Hematopoietic multipotent progenitor cell treated with erythropoietin and hydrocortisone succinate and interleukin-3 and kit ligand, for 6 days (in vitro differentiated cells): ENCODE measurements around the gene HLTF.
A peak's percentile ranks its signal among the peaks of the same experiment; 100 is the strongest.
"Not testable (repeated sequence)": the region's sequence is repeated elsewhere in the genome, so short reads cannot be mapped to it uniquely, and the experiment has no call there.

Experiments used
- DNase-seq: peaks from one replicate; pipeline ENCODE4 v3.0.0-alpha.2; 2015

Gene HLTF

GRCh38 chr3:148990236-148990635 lies 96.1 kb downstream of the HLTF start:
- DNase-seq = peak; percentile 36

- not testable (repeated sequence) for DNase-seq
Measured at GRCh38 chr3:148987551-148987950, 98.8 kb downstream of the HLTF start.

GRCh38 chr3:148981273-148981672 lies 105.1 kb downstream of the HLTF start:
- no peak for DNase-seq
